Neural cell (in vitro differentiated cells): ENCODE results near the gene TSEN15.

Experiments
- CTCF ChIP-seq: fragments of 450-650 bp; IDR thresholded peaks from 2 replicates; pipeline ENCODE4 v1.5.1; 2014; ENCODE audit warnings: antibody characterized with exemption, mild to moderate bottlenecking, moderate library complexity; ENCODE audit not compliant: poor library complexity, severe bottlenecking
- EP300 ChIP-seq: fragments of 450-650 bp; conservative IDR thresholded peaks from 2 replicates; pipeline ENCODE4 v1.6.1; 2014; ENCODE audit warnings: antibody characterized with exemption, mild to moderate bottlenecking, moderate library complexity; ENCODE audit not compliant: poor library complexity, severe bottlenecking
- EZH2 ChIP-seq: fragments of 200-600, 300-800 bp; shearing (Covaris generic), sonication (generic); IDR thresholded peaks from 2 replicates; pipeline ENCODE4 v1.6.1; 2014; ENCODE audit warnings: antibody characterized with exemption, low read length, borderline replicate concordance, mild to moderate bottlenecking; ENCODE audit not compliant: insufficient read depth, poor library complexity, severe bottlenecking
- MXI1 ChIP-seq: fragments of 450-650 bp; conservative IDR thresholded peaks from 2 replicates; pipeline ENCODE4 v1.6.1; 2014; ENCODE audit warnings: antibody characterized with exemption, mild to moderate bottlenecking; ENCODE audit not compliant: poor library complexity, severe bottlenecking
- POLR2AphosphoS5 ChIP-seq: IDR thresholded peaks from 2 replicates; pipeline ENCODE4 v1.6.1; 2012
- RAD21 ChIP-seq: fragments of 450-650 bp; conservative IDR thresholded peaks from 2 replicates; pipeline ENCODE4 v1.6.1; 2014; ENCODE audit warnings: antibody characterized with exemption, mild to moderate bottlenecking, moderate library complexity
- REST ChIP-seq: IDR thresholded peaks from 2 replicates; pipeline ENCODE4 v1.6.1; 2012; ENCODE audit warnings: borderline replicate concordance
- SMC3 ChIP-seq: fragments of 450-650 bp; conservative IDR thresholded peaks from 2 replicates; pipeline ENCODE4 v1.6.1; 2014; ENCODE audit warnings: antibody characterized with exemption, mild to moderate bottlenecking, moderate library complexity; ENCODE audit not compliant: poor library complexity
- TAF1 ChIP-seq: IDR thresholded peaks from 2 replicates; pipeline ENCODE4 v1.6.1; 2012; ENCODE audit warnings: low read depth

- no peak for TF ChIP-seq REST
- TF ChIP-seq CTCF = no peak
- TF ChIP-seq EP300 = no peak
- no peak for TF ChIP-seq TAF1
- no peak for TF ChIP-seq MXI1
- no peak for TF ChIP-seq EZH2
- no peak for TF ChIP-seq POLR2AphosphoS5
- no peak for TF ChIP-seq RAD21
- no peak for TF ChIP-seq SMC3
Measured at GRCh38 chr1:184049291-184049690, 2.2 kb upstream of the TSEN15 start.
